HEK293 (cell line): ENCODE data around the gene PDE4D.

ENCODE experiments used
- CTCF ChIA-PET: fragments of 350-600 bp; formaldehyde crosslinking; extraction: SDS; loops from one replicate; lab custom pipeline; 2021; ENCODE audit warnings: antibody characterized with exemption; lab: Yijun Ruan, JAX
- POLR2A ChIA-PET: fragments of 300-600 bp; formaldehyde crosslinking; extraction: SDS; loops from one replicate; lab custom pipeline; 2020; ENCODE audit warnings: antibody characterized with exemption, inconsistent platforms; lab: Yijun Ruan, JAX
- H3K27ac ChIP-seq: fragments of 200-500 bp; sonication (Bioruptor generic); 2 replicates; pipeline ENCODE4 v1.5.1; 2014; ENCODE audit warnings: low read depth, low read length, control low read depth, inconsistent platforms; ENCODE audit errors: extremely low read depth
- H3K36me3 ChIP-seq, 2 experiments: fragments of 200-500 bp in 1 of 2; sonication (Bioruptor generic) in 1 of 2; 1 replicate in 1 of 2; 2 replicates in 1 of 2; pipeline ENCODE4 v1.5.1; 2014 to 2017; ENCODE audit warnings: inconsistent platforms in 2 of 2, low read length in 2 of 2; ENCODE audit not compliant: control insufficient read depth in 2 of 2, insufficient read depth in 1 of 2
- H3K4me1 ChIP-seq: fragments of 200-500 bp; sonication (Bioruptor generic); 2 replicates; pipeline ENCODE4 v1.5.1; 2014; ENCODE audit warnings: mild to moderate bottlenecking, low read length, inconsistent platforms; ENCODE audit not compliant: control insufficient read depth, insufficient read depth
- H3K4me3 ChIP-seq: 2 replicates; pipeline ENCODE4 v1.5.1; 2011; ENCODE audit warnings: low read depth, mild to moderate bottlenecking, control low read depth, low read length, moderate library complexity
- H3K9me3 ChIP-seq: fragments of 200-500 bp; sonication (Bioruptor generic); 2 replicates; pipeline ENCODE4 v1.5.1; 2014; ENCODE audit warnings: low read depth, low read length, inconsistent platforms; ENCODE audit not compliant: control insufficient read depth, insufficient read depth
- AEBP2 ChIP-seq: fragments of 450-650 bp; formaldehyde crosslinking; IDR thresholded peaks from 2 replicates; pipeline ENCODE4 v1.5.1; 2016; ENCODE audit warnings: missing biosample characterization, missing genetic modification characterization, borderline replicate concordance
- BCL11B ChIP-seq: fragments of 450-650 bp; formaldehyde crosslinking; IDR thresholded peaks from 2 replicates; pipeline ENCODE4 v1.5.1; 2016; ENCODE audit warnings: low read depth, missing biosample characterization, missing genetic modification characterization
- HIC1 ChIP-seq: fragments of 450-650 bp; formaldehyde crosslinking; IDR thresholded peaks from 2 replicates; pipeline ENCODE4 v1.5.1; 2016; ENCODE audit warnings: missing biosample characterization, missing genetic modification characterization
- HOXA7 ChIP-seq: sonication (generic); formaldehyde crosslinking; IDR thresholded peaks from 2 replicates; pipeline ENCODE4 v1.8.1; 2022; ENCODE audit warnings: missing genetic modification reagents, borderline replicate concordance
- KLF10 ChIP-seq: fragments of 450-650 bp; IDR thresholded peaks from 2 replicates; pipeline ENCODE4 v1.5.1; 2018; ENCODE audit warnings: missing biosample characterization, mild to moderate bottlenecking, missing genetic modification characterization
- KLF16 ChIP-seq: fragments of 450-650 bp; formaldehyde crosslinking; IDR thresholded peaks from 2 replicates; pipeline ENCODE4 v1.5.1; 2017; ENCODE audit warnings: missing biosample characterization, missing genetic modification characterization
- PRDM2 ChIP-seq: fragments of 450-650 bp; formaldehyde crosslinking; IDR thresholded peaks from 2 replicates; pipeline ENCODE4 v1.5.1; 2016; ENCODE audit warnings: missing biosample characterization, missing genetic modification characterization, borderline replicate concordance
- SP2 ChIP-seq: fragments of 450-650 bp; formaldehyde crosslinking; IDR thresholded peaks from 2 replicates; pipeline ENCODE4 v1.5.1; 2016; ENCODE audit warnings: missing biosample characterization, missing genetic modification characterization
- ZBTB21 ChIP-seq: fragments of 450-650 bp; formaldehyde crosslinking; IDR thresholded peaks from 2 replicates; pipeline ENCODE4 v1.5.1; 2017; ENCODE audit warnings: missing biosample characterization, missing genetic modification characterization
- ZNF157 ChIP-seq: fragments of 450-650 bp; formaldehyde crosslinking; IDR thresholded peaks from 2 replicates; pipeline ENCODE4 v1.5.1; 2016; ENCODE audit warnings: missing biosample characterization, missing genetic modification characterization
- ZNF202 ChIP-seq: fragments of 450-650 bp; formaldehyde crosslinking; IDR thresholded peaks from 2 replicates; pipeline ENCODE4 v1.5.1; 2016; ENCODE audit warnings: missing biosample characterization, missing genetic modification characterization, borderline replicate concordance
- ZNF221 ChIP-seq: fragments of 450-650 bp; formaldehyde crosslinking; IDR thresholded peaks from 2 replicates; pipeline ENCODE4 v1.5.1; 2017; ENCODE audit warnings: missing biosample characterization, missing genetic modification characterization, borderline replicate concordance
- ZNF239 ChIP-seq: fragments of 450-650 bp; formaldehyde crosslinking; IDR thresholded peaks from 2 replicates; pipeline ENCODE4 v1.5.1; 2016; ENCODE audit warnings: missing biosample characterization, missing genetic modification characterization
- ZNF488 ChIP-seq: fragments of 450-650 bp; formaldehyde crosslinking; IDR thresholded peaks from 2 replicates; pipeline ENCODE4 v1.5.1; 2016; ENCODE audit warnings: missing biosample characterization, missing genetic modification characterization
- ZNF580 ChIP-seq: fragments of 450-650 bp; formaldehyde crosslinking; IDR thresholded peaks from 2 replicates; pipeline ENCODE4 v1.5.1; 2016; ENCODE audit warnings: missing biosample characterization, missing genetic modification characterization
- ZNF600 ChIP-seq: fragments of 450-650 bp; formaldehyde crosslinking; IDR thresholded peaks from 2 replicates; pipeline ENCODE4 v1.5.1; 2016; ENCODE audit warnings: missing biosample characterization, missing genetic modification characterization
- ZNF664 ChIP-seq: fragments of 450-650 bp; formaldehyde crosslinking; IDR thresholded peaks from 2 replicates; pipeline ENCODE4 v1.5.1; 2016; ENCODE audit warnings: missing biosample characterization, missing genetic modification characterization
- ZNF776 ChIP-seq: fragments of 450-650 bp; formaldehyde crosslinking; IDR thresholded peaks from 2 replicates; pipeline ENCODE4 v1.5.0; 2017; ENCODE audit warnings: missing biosample characterization, missing genetic modification characterization, borderline replicate concordance

The PDE4D gene

GRCh38 chr5:59487068-59487686 lies 406.3 kb downstream of the PDE4D start:
- Histone ChIP-seq H3K36me3 (no peaks in the 10 kb centered on the region), H3K4me1 (peaks cover 14% of the 10 kb centered on the region), H3K9me3 (no peaks in the 10 kb centered on the region), H3K27ac (no peak overlapping the region), H3K4me3 (no peak overlapping the region)
- no peak for TF ChIP-seq ZBTB21 (tag by site-specific recombination)
- no peak for TF ChIP-seq ZNF600
- TF ChIP-seq ZNF157 (tag by site-specific recombination): no peak
- no peak for TF ChIP-seq KLF16 (tag by site-specific recombination)
- no peak for TF ChIP-seq HIC1 (tag by site-specific recombination)
- no peak for TF ChIP-seq PRDM2
- no peak for TF ChIP-seq AEBP2
- no peak for TF ChIP-seq SP2 (tag by site-specific recombination)
- no peak for TF ChIP-seq ZNF776
- no peak for TF ChIP-seq ZNF488 (tag by site-specific recombination)
- TF ChIP-seq ZNF239 (tag by site-specific recombination): no peak
- TF ChIP-seq ZNF221 (tag by site-specific recombination): no peak
- no peak for TF ChIP-seq ZNF202
- no peak for TF ChIP-seq ZNF580 (tag by site-specific recombination)
- no peak for TF ChIP-seq HOXA7 (CRISPR knock-in tag)
- TF ChIP-seq KLF10: no peak
- TF ChIP-seq ZNF664 (tag by site-specific recombination): no peak
- no peak for TF ChIP-seq BCL11B
- POLR2A ChIA-PET: interaction anchor here (0.7 kb wide), 1 partner anchor 460 kb away, joined by 7 read pairs; no protein-coding TSS in a partner anchor
- CTCF ChIA-PET: interaction anchor here (0.7 to 1.4 kb wide), 2 partner anchors 10 to 14 kb away, joined by 5 to 11 read pairs; no protein-coding TSS in a partner anchor
